ENCODE measurements around the gene AFMID.

AFMID gene

GRCh38 chr17:78211032-78211431, 23.9 kb downstream of the AFMID start:
- H3K4me3 ChIP-seq (ENCODE audit: low read depth, low read length) = no peak overlapping the region
- TF ChIP-seq CTCF (IDR thresholded peaks at IDR 0.05; ENCODE audit: control insufficient read depth, extremely low read depth, insufficient read depth) = no peak
- no peak for DNase-seq (ENCODE audit: low read depth)

GRCh38 chr17:78214016-78214705, 27.0 kb downstream of the AFMID start, which contains the start of gene BIRC5:
Gene BIRC5, plus strand, starts transcription at chr17:78214253. Its CDS starts 64 bp downstream, at chr17:78214317.
- peak; percentile 25 for DNase-seq (ENCODE audit: low read depth)
- peak within 1 kb of the TSS; percentile 83 for H3K4me3 ChIP-seq (ENCODE audit: low read depth, low read length)
- TF ChIP-seq CTCF (IDR thresholded peaks at IDR 0.05; ENCODE audit: control insufficient read depth, extremely low read depth, insufficient read depth) = no peak

- no peak for DNase-seq (ENCODE audit: low read depth)
- no peak for TF ChIP-seq CTCF (IDR thresholded peaks at IDR 0.05; ENCODE audit: control insufficient read depth, extremely low read depth, insufficient read depth)
These were observed 27.5 kb downstream of the AFMID start for GRCh38 chr17:78214706-78215061.

GRCh38 chr17:78219396-78220150, 32.4 kb downstream of the AFMID start:
- no peak for TF ChIP-seq CTCF (IDR thresholded peaks at IDR 0.05; ENCODE audit: control insufficient read depth, extremely low read depth, insufficient read depth)

More at GRCh38 chr17:78214706-78215061, 27.5 kb downstream of the AFMID start:
- peak overlapping the region; percentile 83 for H3K4me3 ChIP-seq (ENCODE audit: low read depth, low read length)

GRCh38 chr17:78223061-78223460, 35.9 kb downstream of the AFMID start:
- no peak overlapping the region for H3K4me3 ChIP-seq (ENCODE audit: low read depth, low read length)
- DNase-seq (ENCODE audit: low read depth) = no peak
- no peak for TF ChIP-seq CTCF (IDR thresholded peaks at IDR 0.05; ENCODE audit: control insufficient read depth, extremely low read depth, insufficient read depth)

More at GRCh38 chr17:78219396-78220150, 32.4 kb downstream of the AFMID start:
- no peak overlapping the region for H3K4me3 ChIP-seq (ENCODE audit: low read depth, low read length)
- no peak for DNase-seq (ENCODE audit: low read depth)

- no peak for DNase-seq (ENCODE audit: low read depth)
- TF ChIP-seq CTCF (IDR thresholded peaks at IDR 0.05; ENCODE audit: control insufficient read depth, extremely low read depth, insufficient read depth) = no peak
These were observed 36.6 kb downstream of the AFMID start for GRCh38 chr17:78223765-78224164.

More at GRCh38 chr17:78223765-78224164, 36.6 kb downstream of the AFMID start:
- no peak overlapping the region for H3K4me3 ChIP-seq (ENCODE audit: low read depth, low read length)

Data from LNCaP clone FGC (cell line).